Progenitor cell of endocrine pancreas (in vitro differentiated cells): ENCODE results near the gene POLR2E. TPM values are rescaled to one million over a fixed set of nuclear protein-coding genes. Genes with fewer than 3 reads are reported as not detected.

Experiments used
- DNase-seq: peaks from one replicate; pipeline ENCODE4 v3.0.0; 2021; ENCODE audit warnings: low spot score; ENCODE audit not compliant: unreplicated experiment
- H3K27ac Mint-ChIP-seq: 2 replicates; pipeline ENCODE4 v1.8.0; 2021; ENCODE audit warnings: mild to moderate bottlenecking, moderate library complexity, mixed read lengths
- H3K27me3 Mint-ChIP-seq: 2 replicates; pipeline ENCODE4 v1.8.0; 2021; ENCODE audit warnings: mixed read lengths
- H3K36me3 Mint-ChIP-seq: 2 replicates; pipeline ENCODE4 v1.8.0; 2022; ENCODE audit warnings: mixed read lengths; ENCODE audit not compliant: insufficient read depth
- H3K4me1 Mint-ChIP-seq: 2 replicates; pipeline ENCODE4 v1.8.0; 2021; ENCODE audit warnings: low read depth, mixed read lengths
- H3K4me3 Mint-ChIP-seq: 2 replicates; pipeline ENCODE4 v1.8.0; 2021; ENCODE audit warnings: low read depth, mild to moderate bottlenecking, moderate library complexity, mixed read lengths
- H3K9me3 Mint-ChIP-seq: 2 replicates; pipeline ENCODE4 v1.8.0; 2021; ENCODE audit warnings: low read depth, mixed read lengths
- total RNA-seq: library from RNA; stranded (reverse); gene quantifications from 2 replicates; pipeline ENCODE4 v1.2.1, GENCODE V29; 2021
- TF ChIP-seq, protein P1 (sequence below): fragments of 200-600 bp; sonication (generic); IDR thresholded peaks from one replicate; pipeline ENCODE4 v1.5.0; 2021; ENCODE audit warnings: antibody characterized with exemption, mild to moderate bottlenecking; ENCODE audit not compliant: unreplicated experiment

The POLR2E gene
- total RNA-seq, 1 donor from 2014 or later = 161 TPM

DNA sequence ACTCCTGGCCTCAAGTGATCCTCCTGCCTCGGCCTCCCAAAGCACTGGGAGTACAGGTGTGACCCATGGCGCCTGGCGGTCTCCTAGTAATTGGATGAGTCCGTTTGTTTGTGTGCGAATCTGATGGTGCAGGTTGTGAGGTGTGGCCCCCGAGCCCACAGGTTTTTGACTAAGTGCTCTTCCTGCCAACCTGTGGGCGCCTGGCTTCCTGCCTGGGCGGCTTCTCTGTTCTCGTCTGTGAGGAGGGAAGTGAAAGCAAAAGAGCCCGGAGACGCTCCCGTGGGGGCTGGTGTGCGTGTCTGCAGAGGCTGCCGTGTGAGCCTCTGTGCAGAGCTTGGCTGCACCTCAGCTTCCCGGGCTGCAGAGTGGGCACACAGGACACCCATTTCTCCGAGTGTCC is 18.2 kb downstream of the POLR2E start:
- Mint-ChIP-seq H3K4me1 (peaks cover 5% of the 10 kb centered on the region), H3K9me3 (no peaks in the 10 kb centered on the region), H3K36me3 (no peaks in the 10 kb centered on the region), H3K4me3 (no peak overlapping the region), H3K27ac (no peak overlapping the region), H3K27me3 (peaks cover 19% of the 10 kb centered on the region)
- TF ChIP-seq, protein P1, sequence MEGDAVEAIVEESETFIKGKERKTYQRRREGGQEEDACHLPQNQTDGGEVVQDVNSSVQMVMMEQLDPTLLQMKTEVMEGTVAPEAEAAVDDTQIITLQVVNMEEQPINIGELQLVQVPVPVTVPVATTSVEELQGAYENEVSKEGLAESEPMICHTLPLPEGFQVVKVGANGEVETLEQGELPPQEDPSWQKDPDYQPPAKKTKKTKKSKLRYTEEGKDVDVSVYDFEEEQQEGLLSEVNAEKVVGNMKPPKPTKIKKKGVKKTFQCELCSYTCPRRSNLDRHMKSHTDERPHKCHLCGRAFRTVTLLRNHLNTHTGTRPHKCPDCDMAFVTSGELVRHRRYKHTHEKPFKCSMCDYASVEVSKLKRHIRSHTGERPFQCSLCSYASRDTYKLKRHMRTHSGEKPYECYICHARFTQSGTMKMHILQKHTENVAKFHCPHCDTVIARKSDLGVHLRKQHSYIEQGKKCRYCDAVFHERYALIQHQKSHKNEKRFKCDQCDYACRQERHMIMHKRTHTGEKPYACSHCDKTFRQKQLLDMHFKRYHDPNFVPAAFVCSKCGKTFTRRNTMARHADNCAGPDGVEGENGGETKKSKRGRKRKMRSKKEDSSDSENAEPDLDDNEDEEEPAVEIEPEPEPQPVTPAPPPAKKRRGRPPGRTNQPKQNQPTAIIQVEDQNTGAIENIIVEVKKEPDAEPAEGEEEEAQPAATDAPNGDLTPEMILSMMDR = no peak
- DNase-seq = no peak

DNA sequence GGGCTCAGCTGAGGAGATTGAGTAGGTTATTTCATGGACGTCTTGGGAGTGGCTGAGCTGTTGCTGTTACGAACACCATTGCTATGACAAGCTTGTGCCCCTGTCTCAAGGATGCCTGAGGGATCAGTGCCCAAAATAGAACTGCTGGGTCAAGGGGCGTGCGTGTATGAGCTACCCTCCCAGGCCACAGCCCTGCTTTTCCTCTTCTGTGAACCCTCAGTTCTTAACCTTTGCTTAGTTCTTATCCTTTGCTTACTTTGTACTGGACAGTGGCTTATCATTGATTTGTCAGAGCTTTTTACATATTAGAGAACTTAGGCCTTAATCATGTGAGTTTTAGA is 19.2 kb downstream of the POLR2E start:
- peaks cover 24% of the 10 kb centered on the region for H3K27me3 Mint-ChIP-seq
- H3K9me3 Mint-ChIP-seq = no peaks in the 10 kb centered on the region
- H3K36me3 Mint-ChIP-seq = no peaks in the 10 kb centered on the region
- H3K27ac Mint-ChIP-seq = no peak overlapping the region
- no peak for DNase-seq
- peaks cover 7% of the 10 kb centered on the region for H3K4me1 Mint-ChIP-seq
- H3K4me3 Mint-ChIP-seq = no peak overlapping the region
- TF ChIP-seq, protein P1 = no peak

DNA sequence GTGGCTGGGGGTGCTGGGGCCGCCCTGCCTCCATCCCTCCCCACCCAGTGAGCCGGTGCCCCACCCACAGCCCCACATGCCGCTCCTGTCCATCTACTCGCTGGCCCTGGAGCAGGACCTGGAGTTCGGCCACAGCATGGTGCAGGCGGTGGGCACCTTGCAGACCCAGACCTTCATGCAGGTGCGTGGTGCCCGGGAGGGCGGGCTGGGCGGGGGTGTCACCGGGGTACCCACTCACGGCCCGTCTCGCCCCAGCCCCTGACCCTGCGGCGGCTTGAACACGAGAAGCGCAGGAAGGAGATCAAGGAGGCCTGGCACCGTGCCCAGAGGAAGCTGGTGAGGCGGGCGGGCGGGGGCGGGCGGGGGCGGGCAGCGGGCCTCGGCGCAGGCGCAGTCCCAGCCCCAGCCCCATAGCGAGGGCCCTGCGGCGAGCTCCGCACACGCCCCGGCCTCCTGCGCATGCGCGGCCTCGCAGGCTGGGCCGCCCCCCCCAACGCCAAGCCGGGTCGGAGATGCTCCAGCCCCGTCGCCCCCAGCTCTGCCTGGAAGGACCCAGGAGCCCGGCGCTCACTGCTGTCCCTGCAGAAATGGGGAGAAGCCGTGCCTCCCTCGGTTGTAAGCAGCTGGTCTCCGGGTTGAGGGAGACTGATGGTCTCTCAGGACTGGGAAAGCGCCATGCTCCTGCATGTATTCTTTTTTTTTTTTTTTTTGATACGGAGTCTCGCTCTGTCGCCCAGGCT is 20.5 kb downstream of the POLR2E start:
- Mint-ChIP-seq H3K4me1 (peaks cover 7% of the 10 kb centered on the region), H3K4me3 (no peak overlapping the region), H3K9me3 (no peaks in the 10 kb centered on the region), H3K36me3 (no peaks in the 10 kb centered on the region), H3K27me3 (peaks cover 30% of the 10 kb centered on the region), H3K27ac (peak overlapping the region; percentile 74)
- TF ChIP-seq, protein P1 = no peak
- DNase-seq = no peak

DNA sequence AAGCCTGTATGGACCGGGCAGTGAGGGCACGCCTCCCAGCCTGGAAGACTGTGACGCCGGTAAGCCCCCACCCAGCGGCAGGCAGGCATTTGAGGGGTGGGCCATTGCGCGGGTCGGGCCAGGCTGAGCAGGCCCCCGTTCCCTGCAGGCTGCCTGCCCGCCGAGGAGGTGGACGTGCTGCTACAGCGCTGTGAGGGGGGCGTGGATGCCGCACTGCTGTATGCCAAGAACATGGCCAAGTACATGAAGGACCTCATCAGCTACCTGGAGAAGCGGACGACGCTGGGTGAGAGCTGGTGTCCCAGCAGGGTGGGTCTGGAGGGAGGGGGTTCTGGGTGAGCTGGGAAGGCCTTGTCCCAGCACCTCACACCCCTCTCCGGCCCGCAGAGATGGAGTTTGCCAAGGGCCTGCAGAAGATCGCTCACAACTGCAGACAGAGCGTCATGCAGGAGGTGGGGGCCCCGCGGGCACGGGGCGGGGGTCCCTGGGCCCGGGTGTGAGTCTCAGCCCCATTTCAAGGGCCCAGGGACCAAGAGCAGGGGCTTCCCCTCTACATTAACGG is 21.1 kb downstream of the POLR2E start:
- no peak for DNase-seq
- Mint-ChIP-seq H3K9me3 (no peaks in the 10 kb centered on the region), H3K27ac (no peak overlapping the region), H3K36me3 (no peaks in the 10 kb centered on the region), H3K4me1 (peaks cover 7% of the 10 kb centered on the region), H3K4me3 (no peak overlapping the region), H3K27me3 (peaks cover 34% of the 10 kb centered on the region)
- TF ChIP-seq, protein P1 = no peak

DNA sequence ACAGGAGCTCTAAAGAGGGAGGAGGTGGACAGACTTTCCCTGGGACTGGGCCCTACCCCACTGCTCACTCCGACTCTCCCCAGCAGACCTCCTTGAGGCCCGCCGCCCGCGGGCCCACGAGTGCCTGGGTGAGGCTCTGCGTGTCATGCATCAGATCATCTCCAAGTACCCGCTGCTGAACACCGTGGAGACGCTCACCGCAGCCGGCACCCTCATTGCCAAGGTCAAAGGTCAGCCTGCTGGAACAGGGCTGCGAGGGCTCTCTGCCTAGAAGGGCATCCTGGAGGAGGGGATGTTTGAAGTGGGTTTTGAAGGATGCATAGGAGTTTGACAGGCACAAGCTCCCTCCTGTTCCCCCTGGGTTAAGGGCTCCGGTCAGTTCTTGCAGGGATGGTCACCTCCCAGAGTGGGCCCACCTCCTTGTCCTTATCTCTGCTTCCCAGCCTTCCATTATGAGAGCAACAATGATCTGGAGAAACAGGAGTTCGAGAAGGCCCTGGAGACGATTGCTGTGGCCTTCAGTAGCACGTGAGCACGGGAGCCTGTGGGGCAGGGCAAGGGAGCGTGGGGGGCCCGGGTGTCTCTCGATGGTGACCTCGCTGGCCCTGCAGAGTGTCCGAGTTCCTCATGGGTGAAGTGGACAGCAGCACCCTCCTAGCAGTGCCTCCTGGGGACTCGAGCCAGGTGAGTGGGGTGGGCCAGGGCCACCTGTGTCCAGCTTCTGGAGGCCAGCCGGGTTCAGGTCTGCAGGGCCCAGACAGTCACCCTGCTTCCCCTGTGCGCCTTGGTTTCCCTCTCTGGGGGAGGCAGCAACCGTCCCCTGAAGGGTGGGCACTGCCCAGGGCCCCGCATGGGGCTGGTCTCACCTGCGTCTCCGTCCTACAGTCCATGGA is 21.9 kb downstream of the POLR2E start:
- Mint-ChIP-seq H3K4me1 (peaks cover 7% of the 10 kb centered on the region), H3K36me3 (no peaks in the 10 kb centered on the region), H3K27me3 (peaks cover 40% of the 10 kb centered on the region), H3K4me3 (no peak overlapping the region), H3K9me3 (no peaks in the 10 kb centered on the region), H3K27ac (no peak overlapping the region)
- TF ChIP-seq, protein P1 = no peak
- no peak for DNase-seq
